Upper lobe of right lung (tissue), 1 donor: ENCODE data around the gene GRHL3. TPM values are rescaled to one million over a fixed set of nuclear protein-coding genes. Genes with fewer than 3 reads are reported as not detected.
A peak's percentile ranks its signal among the peaks of the same experiment; 100 is the strongest.

ENCODE experiments used
- ATAC-seq: fragments of 200-7000 bp; cut with Tn5 transposase; one replicate; pipeline ENCODE4 v1.9.1; 2020; ENCODE audit warnings: mild to moderate bottlenecking, moderate library complexity
- DNase-seq: peaks from one replicate; pipeline ENCODE4 v3.0.0-alpha.2; 2020
- H3K27ac ChIP-seq: fragments of 200-600 bp; one replicate; pipeline ENCODE4 v1.8.0; 2022
- H3K27me3 ChIP-seq: fragments of 200-600 bp; one replicate; pipeline ENCODE4 v1.8.0; 2022; ENCODE audit warnings: mild to moderate bottlenecking
- H3K36me3 ChIP-seq: fragments of 200-600 bp; one replicate; pipeline ENCODE4 v1.8.0; 2022
- H3K4me1 ChIP-seq: fragments of 200-600 bp; one replicate; pipeline ENCODE4 v1.8.0; 2022
- H3K4me3 ChIP-seq: fragments of 200-600 bp; one replicate; pipeline ENCODE4 v1.8.0; 2022; ENCODE audit warnings: mild to moderate bottlenecking
- H3K9me3 ChIP-seq: fragments of 200-600 bp; one replicate; pipeline ENCODE4 v1.8.0; 2022
- intact Hi-C: fragments of 100-400 bp; cut with DNase I; formaldehyde crosslinking; loops from one replicate; pipeline ENCODE4 v1.11.0; 2022
- total RNA-seq: library from RNA; stranded (reverse); fragmentation: NEBNext Ultra II Directional; extraction: Animal tissue kit (Norgen Biotek cat#: 25700); gene quantifications from one replicate; pipeline ENCODE4 v1.2.1, GENCODE V29; 2021
- TF ChIP-seq, protein P1 (sequence below): fragments of 200-600 bp; IDR thresholded peaks from one replicate; pipeline ENCODE4 v1.8.0; 2022; ENCODE audit warnings: antibody characterized with exemption
- donor health status: DM: no; HTN: yes; CAD: no; lungs with severe emphysema.

The GRHL3 gene
- total RNA-seq, 1 donor from 2014 or later, result 0.55 TPM

DNA sequence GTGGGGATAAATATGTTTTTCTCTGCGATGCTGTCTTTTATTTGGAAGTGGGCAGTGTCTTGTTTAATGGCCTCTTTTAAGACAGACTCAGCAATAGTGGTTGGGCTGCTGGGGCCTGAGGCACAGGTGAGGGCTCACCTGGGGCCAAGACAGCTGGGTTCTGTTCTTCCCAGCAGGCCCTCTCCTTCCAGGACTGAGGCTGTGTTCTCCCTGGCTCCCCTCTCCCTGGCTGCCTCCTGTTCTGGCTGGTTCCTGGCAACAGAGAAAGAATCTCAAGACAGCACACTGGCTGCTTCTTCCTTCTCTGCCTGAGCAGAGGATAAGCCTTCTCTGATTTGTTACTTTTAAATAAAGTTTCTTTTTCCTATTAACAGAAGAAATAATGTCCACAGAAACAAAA, 7.4 kb upstream of the GRHL3 start:
- no peak for DNase-seq
- H3K36me3 ChIP-seq, result no peaks in the 10 kb centered on the region
- H3K4me1 ChIP-seq, result no peaks in the 10 kb centered on the region
- no peaks in the 10 kb centered on the region for H3K27me3 ChIP-seq
- intact Hi-C loops, result no loop called here
- ATAC-seq, result no peak
- no peaks in the 10 kb centered on the region for H3K9me3 ChIP-seq
- H3K27ac ChIP-seq, result no peak overlapping the region
- no peak overlapping the region for H3K4me3 ChIP-seq
- TF ChIP-seq, protein P1, sequence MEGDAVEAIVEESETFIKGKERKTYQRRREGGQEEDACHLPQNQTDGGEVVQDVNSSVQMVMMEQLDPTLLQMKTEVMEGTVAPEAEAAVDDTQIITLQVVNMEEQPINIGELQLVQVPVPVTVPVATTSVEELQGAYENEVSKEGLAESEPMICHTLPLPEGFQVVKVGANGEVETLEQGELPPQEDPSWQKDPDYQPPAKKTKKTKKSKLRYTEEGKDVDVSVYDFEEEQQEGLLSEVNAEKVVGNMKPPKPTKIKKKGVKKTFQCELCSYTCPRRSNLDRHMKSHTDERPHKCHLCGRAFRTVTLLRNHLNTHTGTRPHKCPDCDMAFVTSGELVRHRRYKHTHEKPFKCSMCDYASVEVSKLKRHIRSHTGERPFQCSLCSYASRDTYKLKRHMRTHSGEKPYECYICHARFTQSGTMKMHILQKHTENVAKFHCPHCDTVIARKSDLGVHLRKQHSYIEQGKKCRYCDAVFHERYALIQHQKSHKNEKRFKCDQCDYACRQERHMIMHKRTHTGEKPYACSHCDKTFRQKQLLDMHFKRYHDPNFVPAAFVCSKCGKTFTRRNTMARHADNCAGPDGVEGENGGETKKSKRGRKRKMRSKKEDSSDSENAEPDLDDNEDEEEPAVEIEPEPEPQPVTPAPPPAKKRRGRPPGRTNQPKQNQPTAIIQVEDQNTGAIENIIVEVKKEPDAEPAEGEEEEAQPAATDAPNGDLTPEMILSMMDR, result no peak

DNA sequence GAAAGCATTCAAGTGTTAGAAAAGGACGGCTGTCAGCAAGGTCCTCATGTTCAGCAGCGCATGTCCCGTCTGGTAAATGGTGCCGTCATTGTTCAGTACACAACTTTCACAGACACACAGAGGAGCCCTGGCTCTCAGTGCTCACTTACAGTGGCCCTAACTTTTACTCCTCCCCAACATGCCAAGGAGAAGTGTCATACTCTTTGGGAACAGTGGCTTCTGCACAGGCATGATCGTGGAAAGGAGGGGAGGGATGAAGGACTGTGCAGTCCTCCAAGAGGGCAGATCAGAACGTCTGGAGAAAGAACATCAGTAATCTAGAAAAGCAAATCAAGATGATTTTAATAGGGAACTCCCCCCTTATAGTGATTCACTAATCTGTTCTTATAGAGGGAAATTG, 3.8 kb upstream of the GRHL3 start:
- TF ChIP-seq, protein P1, result no peak
- no peaks in the 10 kb centered on the region for H3K9me3 ChIP-seq
- DNase-seq, result no peak
- intact Hi-C loops, result no loop called here
- no peaks in the 10 kb centered on the region for H3K36me3 ChIP-seq
- peaks cover 7% of the 10 kb centered on the region for H3K27me3 ChIP-seq
- H3K27ac ChIP-seq, result no peak overlapping the region
- peaks cover 14% of the 10 kb centered on the region for H3K4me1 ChIP-seq
- H3K4me3 ChIP-seq, result no peak overlapping the region
- no peak for ATAC-seq

DNA sequence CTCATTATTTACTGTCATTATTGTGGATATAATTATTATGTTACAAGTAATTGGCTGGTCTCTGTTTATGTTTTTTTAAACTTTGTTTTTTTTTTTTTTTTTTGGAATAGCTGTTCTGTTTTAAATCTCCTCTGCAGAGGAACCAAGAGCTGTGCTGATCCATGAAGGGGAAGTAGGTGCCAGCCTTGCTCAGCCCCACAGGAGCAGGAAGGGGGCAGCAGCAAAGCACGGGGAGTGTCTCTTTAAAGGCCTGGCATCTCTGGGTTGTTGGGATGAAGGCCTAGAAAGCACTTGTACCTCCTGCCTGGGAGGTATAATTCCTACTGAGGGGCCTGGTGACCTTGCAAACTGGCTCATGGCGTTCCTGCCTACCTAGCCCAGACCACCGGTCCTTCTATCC, 2.5 kb upstream of the GRHL3 start:
- no peaks in the 10 kb centered on the region for H3K36me3 ChIP-seq
- TF ChIP-seq, protein P1, result no peak
- H3K4me1 ChIP-seq, result peaks cover 14% of the 10 kb centered on the region
- intact Hi-C loops, result no loop called here
- DNase-seq, result no peak
- no peak overlapping the region for H3K27ac ChIP-seq
- H3K27me3 ChIP-seq, result peaks cover 7% of the 10 kb centered on the region
- ATAC-seq, result peak; percentile 30
- no peaks in the 10 kb centered on the region for H3K9me3 ChIP-seq
- H3K4me3 ChIP-seq, result no peak overlapping the region

DNA sequence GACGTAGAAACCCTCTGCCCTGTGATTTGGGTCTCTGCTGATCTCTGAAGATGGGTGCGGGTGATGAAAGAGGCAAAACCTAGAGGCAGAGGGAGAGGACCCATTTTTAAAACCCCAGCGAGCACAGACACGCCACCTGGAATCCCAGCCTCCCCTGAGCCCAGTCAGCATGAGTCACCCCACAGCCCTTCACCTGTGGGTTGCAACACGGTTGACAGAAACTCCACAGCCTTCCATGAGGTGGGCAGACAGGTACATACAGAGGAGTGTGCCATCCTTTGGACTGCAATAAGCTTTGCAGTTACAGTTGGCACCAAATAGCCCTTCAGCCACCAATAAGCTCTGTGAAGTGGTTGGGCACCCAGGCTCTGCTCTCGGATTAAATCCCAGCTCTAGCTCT, 2.1 kb upstream of the GRHL3 start:
- DNase-seq (no peak), ATAC-seq (no peak)
- intact Hi-C loops, result no loop called here

DNA sequence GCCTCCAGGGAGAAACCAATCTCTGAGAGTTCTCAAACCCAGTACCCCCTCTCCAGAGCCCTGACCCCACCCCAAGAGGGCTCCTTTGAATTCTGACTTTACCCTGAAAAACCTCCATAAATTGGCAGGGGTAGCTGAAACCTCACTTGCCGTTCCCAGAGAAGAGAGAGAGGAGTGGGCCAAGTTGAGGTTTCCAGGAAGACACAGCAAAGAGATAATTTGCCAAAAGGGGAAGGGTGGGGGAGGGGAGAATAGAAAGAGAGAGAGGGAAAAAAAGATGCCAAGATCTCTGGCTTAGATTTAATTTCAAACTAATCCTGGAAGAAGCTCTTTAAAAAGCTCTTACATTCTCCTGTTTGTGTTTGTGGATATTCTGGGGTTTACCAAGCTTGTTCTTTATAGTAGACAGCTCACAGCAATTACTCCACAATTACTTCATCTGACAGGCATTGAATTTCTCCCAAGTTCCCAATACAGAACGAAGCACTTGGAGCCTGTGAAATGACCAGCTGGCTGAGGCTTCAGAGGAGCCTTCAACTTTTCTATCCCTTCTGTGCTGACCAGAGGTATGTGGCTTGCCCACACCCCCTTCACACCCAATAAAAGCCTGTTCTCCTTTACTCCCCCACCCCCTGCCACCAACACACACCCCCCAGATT, 1.1 kb upstream of the GRHL3 start:
- peaks cover 14% of the 10 kb centered on the region for H3K4me1 ChIP-seq

More for the DNA sequence above, 2.1 kb upstream of the GRHL3 start:
- Histone ChIP-seq H3K27ac (no peak overlapping the region), H3K9me3 (no peaks in the 10 kb centered on the region), H3K4me1 (peaks cover 14% of the 10 kb centered on the region), H3K27me3 (peaks cover 10% of the 10 kb centered on the region), H3K4me3 (no peak overlapping the region), H3K36me3 (no peaks in the 10 kb centered on the region)
- TF ChIP-seq, protein P1, result no peak

More for the DNA sequence above, 1.1 kb upstream of the GRHL3 start:
- Histone ChIP-seq H3K36me3 (no peaks in the 10 kb centered on the region), H3K4me3 (no peak overlapping the region), H3K9me3 (no peaks in the 10 kb centered on the region), H3K27me3 (peaks cover 10% of the 10 kb centered on the region), H3K27ac (no peak overlapping the region)
- TF ChIP-seq, protein P1, result no peak
- ATAC-seq (no peak), DNase-seq (no peak)
- intact Hi-C loops, result no loop called here
